ENCODE results near the gene FMOD.

DNA sequence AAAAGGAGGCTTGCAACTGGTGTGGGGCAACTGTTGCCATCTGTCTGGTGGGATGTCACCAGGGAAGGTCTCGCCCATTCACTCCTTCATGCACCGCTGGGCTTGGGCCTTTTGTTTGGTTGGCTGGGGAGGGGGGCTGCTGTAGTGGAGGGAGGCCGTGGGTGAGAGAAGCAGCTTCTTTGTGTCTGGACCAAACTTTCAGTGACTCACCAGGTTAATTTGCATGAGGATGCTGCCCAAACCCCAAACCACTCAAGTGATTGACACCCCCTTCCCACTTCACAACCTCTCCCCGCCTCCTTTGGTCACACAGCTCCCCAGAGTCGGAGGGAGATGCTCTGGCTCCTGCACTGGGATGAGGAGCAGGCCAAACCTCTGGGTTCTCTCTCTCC is 25.9 kb downstream of the FMOD start:
- TF ChIP-seq EZH2 (IDR thresholded peaks at IDR 0.05; ENCODE audit: low read depth) (no peak), CTCF (conservative IDR thresholded peaks at IDR 0.05) (no peak)

Data from PC-9 (cell line).